Measurements from ENCODE around the gene P4HTM. TPM values are rescaled to one million over a fixed set of nuclear protein-coding genes. Genes with fewer than 3 reads are reported as not detected.

Gene P4HTM
- total and polyA plus RNA-seq, 2 donors (not counting 3 experiments of a cell fraction or from before 2014, with no cell fraction given): 23.0 to 32.7 TPM

DNA sequence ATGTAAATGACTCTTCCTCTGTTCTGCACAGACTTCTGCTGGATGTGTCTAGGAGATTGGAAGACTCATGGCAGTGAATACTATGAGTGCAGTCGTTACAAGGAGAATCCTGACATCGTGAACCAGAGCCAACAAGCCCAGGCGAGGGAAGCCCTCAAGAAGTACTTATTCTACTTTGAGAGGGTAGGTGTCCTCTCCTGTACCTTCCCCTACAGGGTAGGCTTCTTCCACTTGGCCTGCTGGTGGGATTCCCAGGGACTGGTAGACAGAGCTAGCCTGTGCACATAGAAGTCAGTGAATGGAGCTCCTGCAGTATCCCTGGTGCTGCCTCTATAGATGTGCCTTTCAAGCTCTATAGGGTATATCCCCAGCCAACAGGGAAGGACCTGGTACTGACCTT lies 10.6 kb upstream of the P4HTM start:
- CTCF ChIA-PET: no interaction called here
- intact Hi-C loops (cut with micrococcal nuclease) (no loop called here), dilution Hi-C loops (cut with MboI; ENCODE audit: extremely low pct_ligation_motif_present, low sequenced_read_pairs) (no loop called here)
- POLR2A ChIA-PET: no interaction called here
- BruUV-seq (replicated peaks): no TSS peak
- Histone ChIP-seq H3K9me1 (replicated peaks; ENCODE audit: control insufficient read depth, extremely low read depth, insufficient read depth, low read length) (no peaks in the 10 kb centered on the region), H3K9ac (replicated peaks; ENCODE audit: extremely low read depth, insufficient read depth, low read length) (no peak overlapping the region), H3K79me2 (ENCODE audit: control insufficient read depth, insufficient read depth, low read length) (no peaks in the 10 kb centered on the region), H3K4me1 (ENCODE audit: control insufficient read depth, extremely low read depth, insufficient read depth, low read length) (peaks cover 3% of the 10 kb centered on the region), H3K4me2 (ENCODE audit: insufficient read depth, low read length) (no peak overlapping the region), H4K20me1 (replicated peaks; ENCODE audit: control insufficient read depth, extremely low read depth, insufficient read depth, low read length) (no peaks in the 10 kb centered on the region), H3K27me3 (ENCODE audit: control insufficient read depth in 2 of 2, insufficient read depth in 2 of 2, low read length in 2 of 2) (no peaks in the 10 kb centered on the region), H3K4me3 (replicated peaks in 1 of 3; ENCODE audit: insufficient read depth in 1 of 3, low read depth in 1 of 3, low read length in 3 of 3) (no peak overlapping the region), H3K27ac (ENCODE audit: insufficient read depth, low read depth, low read length) (no peak overlapping the region), H3K36me3 (ENCODE audit: control insufficient read depth in 2 of 2, extremely low read depth in 1 of 2, insufficient read depth in 2 of 2, low read length in 2 of 2) (peaks cover 32 to 51% of the 10 kb centered on the region in 2 experiments), H2AFZ (ENCODE audit: low read depth, low read length) (no peak overlapping the region), H3K9me3 (replicated peaks; ENCODE audit: control insufficient read depth, insufficient read depth, low read length) (no peaks in the 10 kb centered on the region)
- TF ChIP-seq, protein P1, sequence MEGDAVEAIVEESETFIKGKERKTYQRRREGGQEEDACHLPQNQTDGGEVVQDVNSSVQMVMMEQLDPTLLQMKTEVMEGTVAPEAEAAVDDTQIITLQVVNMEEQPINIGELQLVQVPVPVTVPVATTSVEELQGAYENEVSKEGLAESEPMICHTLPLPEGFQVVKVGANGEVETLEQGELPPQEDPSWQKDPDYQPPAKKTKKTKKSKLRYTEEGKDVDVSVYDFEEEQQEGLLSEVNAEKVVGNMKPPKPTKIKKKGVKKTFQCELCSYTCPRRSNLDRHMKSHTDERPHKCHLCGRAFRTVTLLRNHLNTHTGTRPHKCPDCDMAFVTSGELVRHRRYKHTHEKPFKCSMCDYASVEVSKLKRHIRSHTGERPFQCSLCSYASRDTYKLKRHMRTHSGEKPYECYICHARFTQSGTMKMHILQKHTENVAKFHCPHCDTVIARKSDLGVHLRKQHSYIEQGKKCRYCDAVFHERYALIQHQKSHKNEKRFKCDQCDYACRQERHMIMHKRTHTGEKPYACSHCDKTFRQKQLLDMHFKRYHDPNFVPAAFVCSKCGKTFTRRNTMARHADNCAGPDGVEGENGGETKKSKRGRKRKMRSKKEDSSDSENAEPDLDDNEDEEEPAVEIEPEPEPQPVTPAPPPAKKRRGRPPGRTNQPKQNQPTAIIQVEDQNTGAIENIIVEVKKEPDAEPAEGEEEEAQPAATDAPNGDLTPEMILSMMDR (IDR thresholded peaks at IDR 0.05; ENCODE audit: extremely low read depth in 1 of 2, insufficient read depth in 1 of 2, low read depth in 1 of 2, low read length in 2 of 2): no peak
- no peak for TF ChIP-seq JUN (IDR thresholded peaks at IDR 0.05; ENCODE audit: borderline replicate concordance, insufficient read depth, insufficient read length, low read depth)
- no peak for TF ChIP-seq MYC (IDR thresholded peaks at IDR 0.05; ENCODE audit: low read depth, low read length)
- no peak for TF ChIP-seq GATA2 (IDR thresholded peaks at IDR 0.05; ENCODE audit: insufficient read depth, insufficient read length, low read depth, low read length)
- TF ChIP-seq, protein P2, sequence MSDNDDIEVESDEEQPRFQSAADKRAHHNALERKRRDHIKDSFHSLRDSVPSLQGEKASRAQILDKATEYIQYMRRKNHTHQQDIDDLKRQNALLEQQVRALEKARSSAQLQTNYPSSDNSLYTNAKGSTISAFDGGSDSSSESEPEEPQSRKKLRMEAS (IDR thresholded peaks at IDR 0.05; ENCODE audit: insufficient read depth, insufficient read length): no peak
- no peak for TF ChIP-seq FOS (IDR thresholded peaks at IDR 0.05; ENCODE audit: borderline replicate concordance, insufficient read depth, low read length)
- no peak for TF ChIP-seq POLR2A (IDR thresholded peaks at IDR 0.05; ENCODE audit: low read depth, low read length)
- TF ChIP-seq POLR2AphosphoS5 (IDR thresholded peaks at IDR 0.05; ENCODE audit: insufficient read depth, low read depth, low read length): no peak
- DNase-seq (ENCODE audit: low read depth, low spot score) (no peak), FAIRE-seq (no peak)

All from endothelial cell of umbilical vein (primary cell).